Stimulated activated CD8-positive, alpha-beta memory T cell treated with anti-CD3 and anti-CD28 coated beads, Interleukin-2, amount 100 ng/mL, for 48 hours (primary cell): ENCODE measurements around the gene STT3A.

Experiments
- DNase-seq, 2 donors: peaks; one replicate each; pipeline ENCODE4 v3.0.0-alpha.2; 2020; ENCODE audit warnings: low read depth in 2 of 2

The STT3A gene

GRCh38 chr11:125588505-125588904 lies 4.1 kb upstream of the STT3A start:
- DNase-seq, result no peak

DNA sequence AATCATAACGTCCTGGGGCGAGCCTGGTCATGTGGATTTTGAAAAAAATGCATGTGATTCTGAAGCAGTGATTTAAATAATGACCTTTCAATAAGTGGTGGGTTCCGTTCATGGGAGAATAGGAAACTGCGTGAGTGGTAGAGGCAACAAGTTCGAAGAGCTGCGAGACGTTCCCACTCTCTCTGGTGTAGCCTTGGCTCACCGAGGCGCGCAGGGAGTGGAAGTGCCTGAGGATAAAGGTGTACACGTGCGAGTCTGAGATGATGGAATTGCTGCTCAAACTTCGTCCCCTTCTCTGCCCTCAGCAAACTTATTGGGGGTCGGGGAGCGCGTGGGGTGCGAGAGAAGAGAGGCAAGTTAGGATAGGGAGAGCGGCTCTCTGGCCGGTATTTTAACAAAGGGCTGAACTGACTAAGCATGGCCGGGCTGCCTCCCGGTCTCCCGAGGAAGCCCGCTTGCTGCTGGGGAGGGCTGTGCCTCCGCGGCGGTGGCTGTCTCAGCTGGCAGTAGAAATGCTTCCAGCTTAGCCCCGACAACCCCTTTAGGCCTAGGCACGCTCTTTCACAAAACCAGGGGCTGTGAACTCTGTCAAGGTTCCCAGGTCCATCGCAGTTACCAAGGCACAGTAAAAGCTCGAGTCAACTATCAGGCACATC lies 875 bp upstream of the STT3A start:
- peak in 1 of 2 donors; percentile 9 for DNase-seq

DNA sequence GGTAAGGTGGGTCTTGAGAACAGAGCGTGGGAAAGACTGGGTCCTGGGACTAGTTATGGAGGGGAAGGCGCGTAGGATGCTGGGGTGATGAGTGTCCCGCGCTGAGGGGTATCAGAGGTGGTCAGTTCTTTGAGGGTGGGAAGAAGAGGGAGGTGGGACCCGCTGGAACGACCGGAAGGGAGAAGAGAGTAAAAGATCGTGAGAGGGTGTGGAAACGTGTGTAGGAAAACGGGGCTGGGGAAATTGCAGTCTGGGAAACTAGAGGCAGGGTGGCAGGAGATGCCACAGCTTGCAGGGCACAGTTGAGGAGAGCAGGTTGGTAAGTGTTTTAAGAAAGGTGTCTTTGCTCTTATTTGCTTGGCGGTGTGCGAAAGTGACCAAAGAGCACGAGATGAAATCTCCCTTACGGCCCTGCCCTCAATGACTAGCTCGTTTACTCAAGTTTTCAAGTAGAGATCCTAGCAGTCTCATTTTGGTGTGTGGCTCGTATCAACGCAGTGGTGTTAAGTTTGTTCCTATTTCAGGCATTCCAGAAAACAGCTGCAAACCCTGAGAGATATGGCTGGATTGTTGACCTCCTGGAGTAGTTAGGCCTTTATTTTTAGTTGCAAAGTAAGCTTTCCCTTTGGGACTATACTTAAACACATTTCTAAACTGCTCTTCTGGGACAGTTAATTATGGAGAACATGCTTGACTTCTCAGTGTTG lies 615 bp downstream of the STT3A start:
- DNase-seq, result no peak

DNA sequence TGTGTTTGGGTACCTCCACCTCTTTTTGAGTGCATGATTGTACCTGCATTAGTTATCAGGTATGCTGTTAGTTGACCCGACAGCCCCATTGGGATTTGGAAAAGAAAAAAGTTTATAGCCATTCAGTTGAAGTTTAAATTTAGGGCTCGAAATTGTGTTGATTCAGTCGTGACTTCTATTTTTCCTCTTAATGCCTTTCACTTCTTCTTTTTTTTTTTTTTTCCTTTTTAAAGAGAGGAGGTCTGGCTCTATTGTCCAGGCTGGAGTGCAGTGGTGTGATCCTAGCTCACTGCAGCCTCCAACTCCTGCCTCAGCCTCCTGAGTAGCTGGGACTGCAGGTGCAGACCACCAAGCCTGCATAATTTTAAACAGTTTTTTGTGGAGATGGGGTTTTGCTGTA lies 2.3 kb downstream of the STT3A start:
- no peak for DNase-seq

DNA sequence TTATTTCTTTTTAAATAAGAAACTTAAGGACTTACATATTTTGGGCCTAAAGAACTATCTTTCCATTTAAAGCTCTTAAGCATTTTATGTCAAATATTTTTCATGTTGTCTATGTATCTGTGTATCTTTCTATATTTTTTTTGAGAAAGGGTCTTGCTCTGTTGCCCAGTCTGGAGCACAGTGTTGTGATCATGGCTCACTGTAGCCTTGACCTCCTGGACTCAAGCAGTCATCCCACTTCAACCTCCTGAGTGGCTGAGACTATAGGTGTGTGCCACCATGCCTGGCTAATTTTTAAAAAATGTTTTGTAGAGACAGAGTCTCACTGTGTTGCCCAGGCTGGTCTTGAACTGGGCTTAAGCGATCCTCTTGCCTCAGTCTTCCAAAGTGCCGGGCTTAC lies 8.0 kb downstream of the STT3A start:
- DNase-seq, result no peak

DNA sequence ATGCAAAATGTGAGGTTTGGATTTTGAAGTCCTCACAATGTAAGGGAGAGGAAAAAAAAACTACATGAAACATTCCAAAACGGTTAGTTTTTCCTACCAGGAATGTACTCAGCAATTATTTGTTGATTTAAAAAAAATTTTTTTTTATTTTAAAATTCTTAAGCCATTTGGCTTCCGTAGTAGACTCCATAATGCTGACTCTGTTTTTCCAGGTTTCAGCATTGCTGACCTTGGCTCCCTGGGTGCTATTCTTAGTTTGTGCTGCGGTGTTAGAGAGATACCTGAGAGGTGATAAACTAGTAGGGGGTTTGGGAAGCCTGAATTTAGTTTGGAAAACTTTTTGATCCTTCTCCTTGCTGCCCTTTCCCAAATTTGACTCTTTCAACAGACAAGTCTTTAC lies 10.6 kb downstream of the STT3A start:
- DNase-seq, result no peak

DNA sequence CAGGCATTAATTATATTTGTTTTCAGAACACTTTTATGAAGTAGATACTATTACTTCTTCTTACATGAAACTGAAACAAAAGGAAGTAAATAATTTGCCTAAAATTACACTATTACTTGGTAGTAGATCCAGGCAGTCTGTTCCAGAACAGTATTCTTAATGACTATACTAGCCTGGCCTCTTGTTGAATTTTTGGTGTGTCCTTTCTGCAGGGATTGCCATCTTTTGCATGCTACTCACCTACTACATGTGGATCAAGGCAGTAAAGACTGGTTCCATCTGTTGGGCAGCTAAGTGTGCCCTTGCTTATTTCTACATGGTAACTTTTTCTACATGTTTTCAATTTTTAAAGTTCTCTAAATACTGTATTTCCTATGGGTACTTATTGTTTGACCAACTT lies 12.8 kb downstream of the STT3A start:
- no peak for DNase-seq

GRCh38 chr11:125609545-125609944 lies 16.9 kb downstream of the STT3A start:
- no peak for DNase-seq

GRCh38 chr11:125618383-125618782 lies 25.7 kb downstream of the STT3A start:
- no peak for DNase-seq

DNA sequence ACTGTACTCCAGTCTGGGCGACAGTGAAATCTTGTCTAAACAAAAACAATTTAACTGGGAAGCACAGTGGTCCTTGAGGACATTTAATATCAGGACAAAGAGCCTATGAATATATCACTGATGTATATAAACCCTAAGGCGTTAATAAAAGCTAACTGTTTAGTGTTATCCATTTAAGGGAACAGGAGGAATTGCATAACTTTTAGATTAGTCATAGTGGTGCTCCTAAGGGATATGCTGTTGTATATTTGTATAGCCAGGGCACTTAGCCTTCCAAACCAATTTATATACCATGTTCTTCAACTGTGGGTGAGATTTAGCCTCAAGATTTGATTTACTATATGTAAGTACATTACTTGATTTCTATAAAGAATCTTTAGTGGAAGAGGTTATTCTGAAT lies 29.3 kb downstream of the STT3A start:
- no peak for DNase-seq

GRCh38 chr11:125623064-125623463 lies 30.4 kb downstream of the STT3A start:
- no peak for DNase-seq

GRCh38 chr11:125624756-125625213 lies 32.1 kb downstream of the STT3A start, which contains the start of gene CHEK1:
CHEK1 (plus strand) TSS chr11:125625163; CDS start chr11:125626769, 1,606 bp downstream.
- DNase-seq, result no peak

DNA sequence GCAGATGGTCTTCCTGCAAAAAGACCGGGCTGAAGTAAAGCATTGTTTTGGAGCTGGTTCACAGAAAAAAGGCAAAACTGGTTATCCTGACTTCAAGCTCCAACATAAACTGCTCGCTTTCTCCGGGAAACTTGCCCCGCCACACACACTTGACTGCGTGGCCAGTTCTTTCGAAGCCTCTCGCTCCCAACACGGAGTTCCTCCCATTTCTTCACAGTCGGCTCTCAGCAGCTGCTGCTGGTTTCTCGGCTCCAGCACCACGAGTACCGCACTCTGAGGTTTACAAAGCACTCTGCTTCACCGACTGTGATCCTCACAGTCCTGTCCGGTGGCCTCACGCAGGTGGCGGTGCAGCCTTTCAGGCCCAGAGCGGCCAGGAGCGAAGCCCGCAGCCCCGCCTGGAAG lies 32.6 kb downstream of the STT3A start:
- DNase-seq, result no peak

DNA sequence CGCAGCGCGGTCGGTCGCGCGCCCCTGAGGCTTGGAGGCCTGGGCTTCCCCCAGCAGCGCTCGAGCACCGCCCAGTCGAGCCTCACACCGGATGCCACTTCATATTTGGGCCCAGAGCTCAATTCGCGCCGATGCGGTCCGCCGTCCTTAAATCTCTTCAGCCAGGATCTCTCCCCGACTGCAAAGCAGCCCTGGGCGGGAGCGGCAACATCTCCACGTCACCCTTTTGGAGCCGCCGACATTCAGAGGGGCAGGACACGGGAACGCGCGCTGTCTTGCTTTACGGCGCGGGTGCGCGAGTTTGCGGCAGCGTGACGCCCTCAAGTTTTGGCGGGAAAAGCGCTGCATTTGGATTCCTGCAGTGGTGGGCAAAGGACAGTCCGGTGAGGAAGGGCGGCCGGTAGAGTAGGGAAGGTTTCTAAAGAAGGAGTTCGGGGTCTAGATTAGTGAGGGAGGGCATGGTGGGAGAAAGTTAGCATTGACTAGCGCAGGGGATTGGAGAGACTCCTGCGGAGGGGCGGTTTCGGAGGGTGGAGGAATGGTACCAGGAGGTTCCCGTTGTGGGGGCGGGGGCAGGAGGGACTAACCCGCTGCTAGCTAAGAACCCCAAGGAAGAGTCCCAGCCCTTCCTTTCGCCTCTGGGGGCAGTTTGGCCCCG lies 33.1 kb downstream of the STT3A start:
- peak; percentile 84 to 85 for DNase-seq

DNA sequence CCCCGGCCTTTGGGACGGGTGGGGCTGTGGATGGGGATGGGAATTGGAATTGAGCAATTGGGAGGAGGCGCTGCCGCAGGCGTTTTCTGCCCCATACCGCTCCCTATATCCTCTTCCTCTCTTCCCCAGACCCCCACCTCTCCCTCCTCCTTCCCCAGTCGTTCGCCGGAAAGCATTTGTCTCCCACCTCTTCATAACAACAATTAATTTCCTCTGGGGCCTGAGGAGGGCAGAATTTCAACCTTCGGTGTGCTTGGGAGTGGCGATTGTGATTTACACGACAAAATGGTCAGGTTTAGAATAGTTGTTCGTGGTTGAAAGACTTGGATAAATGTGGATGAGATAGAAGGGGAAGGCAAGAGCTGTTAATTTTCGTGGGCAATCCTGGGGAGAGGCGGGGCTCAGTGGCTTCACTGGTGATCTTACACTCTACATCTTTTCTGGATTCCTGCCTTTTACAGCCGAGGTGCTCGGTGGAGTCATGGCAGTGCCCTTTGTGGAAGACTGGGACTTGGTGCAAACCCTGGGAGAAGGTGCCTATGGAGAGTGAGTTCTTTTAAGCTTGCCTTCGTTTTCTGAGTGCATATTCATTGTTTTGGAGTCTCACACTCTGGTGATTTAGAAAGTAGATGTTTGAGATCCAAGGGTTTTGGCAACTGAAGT lies 33.8 kb downstream of the STT3A start:
- no peak for DNase-seq

- DNase-seq, result no peak
These were observed 34.7 kb downstream of the STT3A start for GRCh38 chr11:125627236-125627910.

DNA sequence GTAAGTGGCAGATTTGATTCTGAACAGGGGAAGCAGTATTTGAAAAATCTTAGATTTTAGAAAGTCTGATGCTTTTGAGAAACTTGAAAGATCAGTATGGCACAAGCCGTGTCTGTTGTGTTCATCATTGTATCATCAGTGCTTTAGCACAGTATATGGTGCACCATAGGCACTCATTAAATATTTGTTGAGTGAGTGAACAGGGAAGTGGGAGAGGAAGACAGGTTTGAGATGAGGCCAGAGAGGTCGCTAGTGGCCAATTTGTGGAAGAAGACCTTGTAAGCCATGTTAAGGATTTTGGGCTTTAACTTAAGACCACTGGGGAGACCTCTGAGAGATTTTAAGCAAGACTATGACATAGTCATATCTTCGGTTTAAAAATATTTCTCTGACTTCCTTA lies 45.2 kb downstream of the STT3A start:
- no peak for DNase-seq

DNA sequence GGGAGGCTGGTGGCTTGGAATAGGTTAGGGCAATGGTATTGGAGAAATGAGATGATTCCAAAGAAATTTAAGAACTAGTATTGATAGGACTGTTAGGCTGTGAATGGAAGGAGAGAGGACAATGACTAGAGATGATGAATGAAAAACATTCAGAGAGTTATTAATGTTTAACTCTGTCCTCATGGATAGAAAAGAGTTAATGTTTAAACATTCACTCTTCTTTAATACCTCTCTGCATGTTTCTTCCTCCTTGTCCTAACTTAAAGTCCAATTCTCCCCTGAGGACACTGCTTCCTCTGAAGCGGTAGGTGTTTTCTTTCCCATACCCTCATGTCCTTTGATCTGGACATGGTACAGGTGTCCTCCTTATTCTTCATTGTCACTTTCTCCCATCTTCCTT lies 45.7 kb downstream of the STT3A start:
- no peak for DNase-seq

GRCh38 chr11:125645871-125646270 lies 53.2 kb downstream of the STT3A start:
- DNase-seq, result no peak

- no peak for DNase-seq
These were observed 57.0 kb downstream of the STT3A start for GRCh38 chr11:125649465-125650166.

- DNase-seq, result no peak
These were observed 70.0 kb downstream of the STT3A start for GRCh38 chr11:125662689-125663088.
